ENCODE data around the gene KRT83. TPM values are rescaled to one million over a fixed set of nuclear protein-coding genes. Genes with fewer than 3 reads are reported as not detected.

KRT83 gene
- polyA plus RNA-seq, 1 donor (not counting 4 experiments of a cell fraction or from before 2014, with no cell fraction given), result not detected

DNA sequence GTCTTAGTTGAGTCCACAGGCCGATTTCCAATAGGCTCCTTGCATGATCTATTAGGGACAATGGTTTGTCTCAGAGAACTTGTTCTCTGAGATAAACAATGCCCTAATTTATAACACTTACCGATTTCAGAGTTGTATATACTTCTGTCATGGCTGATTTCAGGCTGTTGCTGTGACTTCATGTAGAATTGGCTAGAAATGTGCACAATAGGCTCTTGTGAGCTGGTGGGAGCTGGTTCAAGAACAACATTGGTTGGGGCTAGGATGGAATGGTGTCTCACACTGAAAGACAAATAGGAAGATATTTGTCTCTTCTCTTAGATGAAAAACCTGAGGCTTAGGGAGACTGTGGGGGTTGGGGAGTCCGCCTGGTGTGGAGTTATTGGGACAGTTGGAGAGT lies 53.5 kb downstream of the KRT83 start:
- no peak for FAIRE-seq
- Histone ChIP-seq H3K4me2 (ENCODE audit: control insufficient read depth, extremely low read depth, insufficient read depth, low read depth, low read length) (no peak overlapping the region), H3K9me1 (ENCODE audit: control insufficient read depth, extremely low read depth, insufficient read depth, low read length) (no peaks in the 10 kb centered on the region), H3K36me3 (ENCODE audit: control insufficient read depth in 2 of 2, extremely low read depth in 1 of 2, insufficient read depth in 2 of 2, low read length in 2 of 2) (no peaks in the 10 kb centered on the region), H3K9me3 (ENCODE audit: control insufficient read depth, low read depth, low read length) (no peaks in the 10 kb centered on the region), H3K4me1 (ENCODE audit: control insufficient read depth, extremely low read depth, insufficient read depth, low read length) (peaks cover 7% of the 10 kb centered on the region), H3K27me3 (ENCODE audit: control insufficient read depth, extremely low read depth, insufficient read depth, low read length) (no peaks in the 10 kb centered on the region), H2AFZ (ENCODE audit: control insufficient read depth, low read length) (no peak overlapping the region), H4K20me1 (ENCODE audit: control insufficient read depth, extremely low read depth, insufficient read depth, low read length) (no peaks in the 10 kb centered on the region), H3K4me3 (ENCODE audit: control insufficient read depth in 2 of 3, extremely low read depth in 1 of 3, insufficient read depth in 2 of 3, low read depth in 1 of 3, low read length in 3 of 3) (no peak overlapping the region), H3K79me2 (ENCODE audit: control insufficient read depth, insufficient read depth, low read length) (no peaks in the 10 kb centered on the region), H3K9ac (ENCODE audit: control insufficient read depth, extremely low read depth, insufficient read depth, low read length) (no peak overlapping the region), H3K27ac (ENCODE audit: control insufficient read depth, insufficient read depth, low read length) (no peak overlapping the region)
- TF ChIP-seq, protein P1, sequence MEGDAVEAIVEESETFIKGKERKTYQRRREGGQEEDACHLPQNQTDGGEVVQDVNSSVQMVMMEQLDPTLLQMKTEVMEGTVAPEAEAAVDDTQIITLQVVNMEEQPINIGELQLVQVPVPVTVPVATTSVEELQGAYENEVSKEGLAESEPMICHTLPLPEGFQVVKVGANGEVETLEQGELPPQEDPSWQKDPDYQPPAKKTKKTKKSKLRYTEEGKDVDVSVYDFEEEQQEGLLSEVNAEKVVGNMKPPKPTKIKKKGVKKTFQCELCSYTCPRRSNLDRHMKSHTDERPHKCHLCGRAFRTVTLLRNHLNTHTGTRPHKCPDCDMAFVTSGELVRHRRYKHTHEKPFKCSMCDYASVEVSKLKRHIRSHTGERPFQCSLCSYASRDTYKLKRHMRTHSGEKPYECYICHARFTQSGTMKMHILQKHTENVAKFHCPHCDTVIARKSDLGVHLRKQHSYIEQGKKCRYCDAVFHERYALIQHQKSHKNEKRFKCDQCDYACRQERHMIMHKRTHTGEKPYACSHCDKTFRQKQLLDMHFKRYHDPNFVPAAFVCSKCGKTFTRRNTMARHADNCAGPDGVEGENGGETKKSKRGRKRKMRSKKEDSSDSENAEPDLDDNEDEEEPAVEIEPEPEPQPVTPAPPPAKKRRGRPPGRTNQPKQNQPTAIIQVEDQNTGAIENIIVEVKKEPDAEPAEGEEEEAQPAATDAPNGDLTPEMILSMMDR (optimal IDR thresholded peaks at IDR 0.05 in 1 of 3, IDR thresholded peaks at IDR 0.05 in 1 of 3, conservative IDR thresholded peaks at IDR 0.05 in 1 of 3; ENCODE audit: extremely low read depth in 1 of 3, insufficient read depth in 2 of 3, low read length in 3 of 3), result no peak
- no peak for TF ChIP-seq EZH2 (IDR thresholded peaks at IDR 0.05; ENCODE audit: low read length)
- DNase-seq (ENCODE audit: low read depth, low spot score), result no peak
- dilution Hi-C loops (cut with MboI; ENCODE audit: extremely low pct_ligation_motif_present, low sequenced_read_pairs), result no loop called here

DNA sequence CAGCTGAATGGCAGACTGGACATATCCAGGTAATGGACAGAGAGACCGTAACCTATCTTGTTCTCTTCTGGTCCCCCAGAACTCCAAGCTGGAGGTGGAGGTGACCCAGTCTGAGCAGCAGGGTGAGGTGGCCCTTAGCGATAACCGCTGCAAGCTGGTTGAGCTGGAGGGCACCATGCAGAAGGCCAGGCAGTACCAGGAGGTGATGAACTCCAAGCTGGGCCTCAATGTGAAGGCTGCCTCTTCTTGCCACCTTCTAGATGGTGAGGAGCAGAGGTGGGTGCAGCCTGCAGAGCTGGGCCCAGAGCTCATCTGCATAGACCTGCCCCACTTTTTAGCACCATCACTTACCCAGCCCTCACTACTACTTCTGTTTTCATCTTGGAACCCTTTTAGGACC lies 53.9 kb downstream of the KRT83 start:
- Histone ChIP-seq H2AFZ (ENCODE audit: control insufficient read depth, low read length) (no peak overlapping the region), H3K4me3 (ENCODE audit: control insufficient read depth in 2 of 3, extremely low read depth in 1 of 3, insufficient read depth in 2 of 3, low read depth in 1 of 3, low read length in 3 of 3) (no peak overlapping the region), H4K20me1 (ENCODE audit: control insufficient read depth, extremely low read depth, insufficient read depth, low read length) (no peaks in the 10 kb centered on the region), H3K9ac (ENCODE audit: control insufficient read depth, extremely low read depth, insufficient read depth, low read length) (no peak overlapping the region), H3K4me1 (ENCODE audit: control insufficient read depth, extremely low read depth, insufficient read depth, low read length) (peaks cover 7% of the 10 kb centered on the region), H3K4me2 (ENCODE audit: control insufficient read depth, extremely low read depth, insufficient read depth, low read depth, low read length) (no peak overlapping the region), H3K9me1 (ENCODE audit: control insufficient read depth, extremely low read depth, insufficient read depth, low read length) (no peaks in the 10 kb centered on the region), H3K27me3 (ENCODE audit: control insufficient read depth, extremely low read depth, insufficient read depth, low read length) (no peaks in the 10 kb centered on the region), H3K27ac (ENCODE audit: control insufficient read depth, insufficient read depth, low read length) (no peak overlapping the region), H3K9me3 (ENCODE audit: control insufficient read depth, low read depth, low read length) (no peaks in the 10 kb centered on the region), H3K36me3 (ENCODE audit: control insufficient read depth in 2 of 2, extremely low read depth in 1 of 2, insufficient read depth in 2 of 2, low read length in 2 of 2) (no peaks in the 10 kb centered on the region), H3K79me2 (ENCODE audit: control insufficient read depth, insufficient read depth, low read length) (no peaks in the 10 kb centered on the region)
- FAIRE-seq (no peak), DNase-seq (ENCODE audit: low read depth, low spot score) (no peak)
- TF ChIP-seq, protein P1 (optimal IDR thresholded peaks at IDR 0.05 in 1 of 3, IDR thresholded peaks at IDR 0.05 in 1 of 3, conservative IDR thresholded peaks at IDR 0.05 in 1 of 3; ENCODE audit: extremely low read depth in 1 of 3, insufficient read depth in 2 of 3, low read length in 3 of 3), result no peak
- no peak for TF ChIP-seq EZH2 (IDR thresholded peaks at IDR 0.05; ENCODE audit: low read length)
- dilution Hi-C loops (cut with MboI; ENCODE audit: extremely low pct_ligation_motif_present, low sequenced_read_pairs), result no loop called here
